ENCODE measurements around the gene ZNF683. TPM values are rescaled to one million over a fixed set of nuclear protein-coding genes. Genes with fewer than 3 reads are reported as not detected.

ZNF683 gene
- total and polyA plus RNA-seq, 4 donors = 0.17 to 0.55 (median 0.40) TPM; not detected in 1

- TF ChIP-seq CTCF (IDR thresholded peaks at IDR 0.05; ENCODE audit: control extremely low read depth, extremely low read depth) = no peak
- 58 to 69% methylated on average over 27 of the region's 27 CpGs for WGBS, 2 donors
- H3K9me3 ChIP-seq (ENCODE audit: control insufficient read depth in 4 of 4, insufficient read depth in 3 of 4, low read length in 3 of 4) = no peaks in the 10 kb centered on the region
- ATAC-seq (ENCODE audit: insufficient read depth, low FRiP score) = no peak
- H3K27ac ChIP-seq (ENCODE audit: low read depth in 1 of 2, low read length in 1 of 2) = no peak overlapping the region
- no peak for DNase-seq
- H3K4me1 ChIP-seq (ENCODE audit: control insufficient read depth in 5 of 5, insufficient read depth in 5 of 5, low read length in 5 of 5) = peaks cover 0 to 6% (median 0%) of the 10 kb centered on the region in 5 donors
- no peak overlapping the region for H3K9ac ChIP-seq (ENCODE audit: insufficient read depth in 1 of 2, low read length in 2 of 2)
- no peaks in the 10 kb centered on the region for H3K36me3 ChIP-seq (ENCODE audit: control insufficient read depth in 4 of 4, insufficient read depth in 4 of 4, low read length in 4 of 4)
- H3K4me3 ChIP-seq = no peak overlapping the region
- H3K27me3 ChIP-seq (ENCODE audit: control insufficient read depth in 3 of 3, insufficient read depth in 3 of 3, low read length in 2 of 3) = peaks cover 11 to 38% (median 28%) of the 10 kb centered on the region in 3 donors
Measured at GRCh38 chr1:26360807-26361604, 11.5 kb downstream of the ZNF683 start.

- no peaks in the 10 kb centered on the region for H3K9me3 ChIP-seq (ENCODE audit: control insufficient read depth in 4 of 4, insufficient read depth in 3 of 4, low read length in 3 of 4)
- WGBS, 2 donors = 3% methylated on average over 64 to 67 of the region's 67 CpGs
- H3K4me1 ChIP-seq (ENCODE audit: control insufficient read depth in 5 of 5, insufficient read depth in 5 of 5, low read length in 5 of 5) = peaks cover 0 to 6% (median 0%) of the 10 kb centered on the region in 5 donors
- DNase-seq = no peak
- no peak for ATAC-seq (ENCODE audit: insufficient read depth, low FRiP score)
- H3K27ac ChIP-seq (ENCODE audit: low read depth in 1 of 2, low read length in 1 of 2) = no peak overlapping the region
- no peaks in the 10 kb centered on the region for H3K36me3 ChIP-seq (ENCODE audit: control insufficient read depth in 4 of 4, insufficient read depth in 4 of 4, low read length in 4 of 4)
- TF ChIP-seq CTCF (IDR thresholded peaks at IDR 0.05; ENCODE audit: control extremely low read depth, extremely low read depth) = no peak
- H3K27me3 ChIP-seq (ENCODE audit: control insufficient read depth in 3 of 3, insufficient read depth in 3 of 3, low read length in 2 of 3) = peaks cover 11 to 38% (median 28%) of the 10 kb centered on the region in 3 donors
- no peak overlapping the region for H3K4me3 ChIP-seq
- H3K9ac ChIP-seq (ENCODE audit: insufficient read depth in 1 of 2, low read length in 2 of 2) = peak overlapping the region in 1 of 2 donors; percentile 20
Measured at GRCh38 chr1:26359981-26360806, 12.4 kb downstream of the ZNF683 start.

- peaks cover 0 to 6% (median 0%) of the 10 kb centered on the region in 5 donors for H3K4me1 ChIP-seq (ENCODE audit: control insufficient read depth in 5 of 5, insufficient read depth in 5 of 5, low read length in 5 of 5)
- 53 to 64% methylated on average over 15 of the region's 15 CpGs for WGBS, 2 donors
Measured at GRCh38 chr1:26358411-26359384, 13.9 kb downstream of the ZNF683 start.

More at GRCh38 chr1:26358411-26359384, 13.9 kb downstream of the ZNF683 start:
- Histone ChIP-seq H3K9me3 (ENCODE audit: control insufficient read depth in 4 of 4, insufficient read depth in 3 of 4, low read length in 3 of 4) (no peaks in the 10 kb centered on the region), H3K36me3 (ENCODE audit: control insufficient read depth in 4 of 4, insufficient read depth in 4 of 4, low read length in 4 of 4) (no peaks in the 10 kb centered on the region), H3K27ac (ENCODE audit: low read depth in 1 of 2, low read length in 1 of 2) (no peak overlapping the region), H3K27me3 (ENCODE audit: control insufficient read depth in 3 of 3, insufficient read depth in 3 of 3, low read length in 2 of 3) (peaks cover 11 to 38% (median 28%) of the 10 kb centered on the region in 3 donors), H3K4me3 (no peak overlapping the region), H3K9ac (ENCODE audit: insufficient read depth in 1 of 2, low read length in 2 of 2) (no peak overlapping the region)
- DNase-seq (no peak), ATAC-seq (ENCODE audit: insufficient read depth, low FRiP score) (no peak)
- TF ChIP-seq CTCF (IDR thresholded peaks at IDR 0.05; ENCODE audit: control extremely low read depth, extremely low read depth) = no peak

All from lung (tissue), 12 donors.